Stimulated activated CD4-positive, alpha-beta T cell treated with anti-CD3 and anti-CD28 coated beads, Interleukin-15, amount 100 ng/mL, for 1 hour (primary cell): Measurements from ENCODE around the gene TP53TG5.

Experiments used
- DNase-seq, 2 donors: peaks; one replicate each; pipeline ENCODE4 v3.0.0-alpha.2; 2020; ENCODE audit warnings: low read depth in 1 of 2, low spot score in 1 of 2

Gene TP53TG5

DNA sequence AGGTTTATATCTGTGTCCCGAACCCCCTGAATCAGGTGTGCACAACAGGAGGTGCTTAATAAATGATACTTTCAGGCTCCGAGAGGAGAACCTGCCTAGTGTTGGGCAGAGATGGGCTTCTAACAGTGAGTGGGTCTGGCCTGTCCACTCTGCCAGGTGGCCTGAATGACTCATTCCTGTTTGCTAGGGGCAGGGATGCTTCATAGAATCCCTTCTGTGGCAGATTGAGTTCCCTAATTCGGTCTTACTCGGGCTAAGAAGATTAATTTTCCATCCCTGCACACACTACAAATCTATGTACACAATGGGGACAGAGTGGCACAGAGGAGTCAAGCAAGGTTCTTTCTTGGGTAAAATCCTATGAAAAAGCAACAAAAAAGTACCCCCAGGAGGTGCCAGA is 49.7 kb downstream of the TP53TG5 start:
- DNase-seq: no peak

DNA sequence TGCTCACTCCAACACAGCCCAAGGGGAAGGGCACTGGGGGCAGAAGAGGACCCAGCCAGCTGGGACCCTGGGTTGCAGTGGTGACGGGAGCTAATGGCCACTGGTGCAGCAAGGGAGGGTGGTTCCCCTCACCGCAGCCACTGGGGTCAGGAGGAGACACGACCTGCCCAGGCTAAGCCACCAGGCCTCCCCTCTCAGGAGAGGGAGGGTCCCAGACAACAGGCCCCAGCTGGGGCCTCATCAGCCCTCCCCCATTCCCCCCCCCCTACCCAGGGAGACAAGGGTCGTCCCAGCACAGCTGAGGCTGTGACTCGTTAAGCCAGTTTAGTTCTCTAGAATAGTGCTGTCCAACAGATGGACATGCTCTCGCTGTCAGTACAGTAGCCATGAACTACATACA is 52.8 kb downstream of the TP53TG5 start:
- no peak for DNase-seq

DNA sequence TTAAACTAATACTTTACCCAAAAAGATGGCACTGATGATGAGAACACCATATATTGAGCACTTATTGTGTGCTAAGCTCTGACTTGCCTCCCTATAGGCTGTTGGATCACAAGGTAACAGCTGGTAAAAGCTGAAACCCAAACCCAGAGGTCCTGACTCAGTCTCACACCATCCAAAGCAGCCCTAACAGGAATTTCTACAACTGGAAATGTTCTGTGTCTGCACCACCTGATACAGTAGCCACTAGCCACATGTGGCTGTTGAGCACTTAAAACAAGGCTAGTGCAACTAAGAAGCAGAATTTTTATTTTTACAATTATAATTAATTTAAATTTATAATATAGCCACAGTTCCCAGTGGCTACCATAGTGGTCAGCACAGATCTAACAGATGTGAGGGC is 54.4 kb downstream of the TP53TG5 start:
- DNase-seq: no peak

DNA sequence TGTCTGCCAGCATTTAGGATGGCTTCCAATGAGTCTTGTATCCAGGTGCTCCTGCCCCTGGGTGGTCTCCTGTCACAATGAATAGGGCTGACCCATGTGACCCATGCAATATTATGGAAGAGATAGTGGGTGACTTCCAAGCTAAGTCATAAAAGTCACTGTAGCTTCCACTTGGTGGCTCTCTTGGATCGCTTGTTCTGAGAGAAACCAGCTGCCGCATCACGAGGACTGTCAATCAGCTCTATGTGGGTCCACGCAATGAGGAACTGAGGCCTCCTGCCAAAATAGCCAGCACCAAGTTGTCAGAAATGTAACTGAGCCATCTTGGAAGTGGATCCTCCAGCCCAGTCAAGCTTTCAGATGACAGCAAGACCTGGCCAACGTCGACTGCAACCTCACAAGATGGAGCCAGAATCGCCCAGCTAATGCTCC is 55.2 kb downstream of the TP53TG5 start:
- no peak for DNase-seq
